Cardiac muscle cell (in vitro differentiated cells and primary cell): ENCODE data around the gene MEGF8. TPM values are rescaled to one million over a fixed set of nuclear protein-coding genes. Genes with fewer than 3 reads are reported as not detected.

ENCODE experiments used
- DNase-seq, 2 donors: peaks; one replicate each; pipeline versions ENCODE4 v3.0.0 to v3.0.0-alpha.2; 2010 to 2017; ENCODE audit warnings: low read depth in 1 of 2, low spot score in 1 of 2
- H3K27ac ChIP-seq: fragments of 200-600 bp; sonication (generic); 2 replicates; pipeline ENCODE4 v1.5.1; 2016
- H3K27me3 ChIP-seq: fragments of 200-600 bp; sonication (generic); 2 replicates; pipeline ENCODE4 v1.6.0; 2016; ENCODE audit warnings: control low read depth
- H3K36me3 ChIP-seq: fragments of 200-600 bp; sonication (generic); 2 replicates; pipeline ENCODE4 v1.5.1; 2016; ENCODE audit warnings: control low read depth
- H3K4me1 ChIP-seq: fragments of 200-600 bp; sonication (generic); 2 replicates; pipeline ENCODE4 v1.8.1; 2017; ENCODE audit warnings: low read depth, mild to moderate bottlenecking, mixed run types
- H3K4me3 ChIP-seq: fragments of 200-600 bp; sonication (generic); 2 replicates; pipeline ENCODE4 v1.5.1; 2016; ENCODE audit warnings: mild to moderate bottlenecking
- H3K9me3 ChIP-seq: fragments of 200-600 bp; sonication (generic); 2 replicates; pipeline ENCODE4 v1.5.1; 2017; ENCODE audit warnings: low read depth, mild to moderate bottlenecking, control low read depth
- polyA plus RNA-seq: library from polyadenylated mRNA; unstranded; fragments of >200 nt; fragmentation: Nextera tagmentation; extraction: Ambion mirVana; gene quantifications from 2 replicates; pipeline ENCODE4 v1.2.1, GENCODE V29; 2016
- total RNA-seq: library from RNA; depleted of rRNA; stranded (reverse); fragments of >200 nt; gene quantifications from 2 replicates; pipeline ENCODE4 v1.2.3, GENCODE V29; 2016
- TF ChIP-seq, protein P1 (sequence below): IDR thresholded peaks from 2 replicates; pipeline ENCODE4 v1.5.1; 2012; ENCODE audit warnings: low read depth, mild to moderate bottlenecking, low read length

Gene MEGF8
- total and polyA plus RNA-seq, 2 experiments from 2014 or later: 23.9 to 102 TPM

DNA sequence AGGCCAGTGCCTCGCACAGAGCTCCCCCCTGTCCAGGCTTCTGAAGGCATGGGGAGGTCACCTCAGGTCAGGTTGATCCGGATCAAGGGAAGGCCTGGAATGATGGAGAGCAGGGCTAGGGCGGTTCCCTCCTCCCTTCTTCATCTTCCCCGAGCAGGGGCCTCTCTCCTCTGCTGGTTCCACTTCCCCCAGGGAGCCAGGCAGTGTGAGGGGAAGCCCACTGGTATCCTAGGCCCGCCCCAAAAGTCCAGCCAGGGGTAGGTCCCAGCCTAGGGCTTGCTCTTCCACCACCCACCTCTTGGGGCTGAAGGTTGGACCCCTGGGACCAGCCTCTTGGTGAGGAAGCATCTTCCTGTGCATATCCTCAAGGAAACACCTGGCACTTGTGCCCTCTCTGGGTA, 39.9 kb upstream of the MEGF8 start:
- H3K27ac ChIP-seq: no peak overlapping the region
- H3K4me3 ChIP-seq: peak overlapping the region; percentile 82
- TF ChIP-seq, protein P1, sequence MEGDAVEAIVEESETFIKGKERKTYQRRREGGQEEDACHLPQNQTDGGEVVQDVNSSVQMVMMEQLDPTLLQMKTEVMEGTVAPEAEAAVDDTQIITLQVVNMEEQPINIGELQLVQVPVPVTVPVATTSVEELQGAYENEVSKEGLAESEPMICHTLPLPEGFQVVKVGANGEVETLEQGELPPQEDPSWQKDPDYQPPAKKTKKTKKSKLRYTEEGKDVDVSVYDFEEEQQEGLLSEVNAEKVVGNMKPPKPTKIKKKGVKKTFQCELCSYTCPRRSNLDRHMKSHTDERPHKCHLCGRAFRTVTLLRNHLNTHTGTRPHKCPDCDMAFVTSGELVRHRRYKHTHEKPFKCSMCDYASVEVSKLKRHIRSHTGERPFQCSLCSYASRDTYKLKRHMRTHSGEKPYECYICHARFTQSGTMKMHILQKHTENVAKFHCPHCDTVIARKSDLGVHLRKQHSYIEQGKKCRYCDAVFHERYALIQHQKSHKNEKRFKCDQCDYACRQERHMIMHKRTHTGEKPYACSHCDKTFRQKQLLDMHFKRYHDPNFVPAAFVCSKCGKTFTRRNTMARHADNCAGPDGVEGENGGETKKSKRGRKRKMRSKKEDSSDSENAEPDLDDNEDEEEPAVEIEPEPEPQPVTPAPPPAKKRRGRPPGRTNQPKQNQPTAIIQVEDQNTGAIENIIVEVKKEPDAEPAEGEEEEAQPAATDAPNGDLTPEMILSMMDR: no peak
- peaks cover 27% of the 10 kb centered on the region for H3K36me3 ChIP-seq
- DNase-seq: no peak
- no peaks in the 10 kb centered on the region for H3K9me3 ChIP-seq
- H3K27me3 ChIP-seq: no peaks in the 10 kb centered on the region
- H3K4me1 ChIP-seq: peaks cover 31% of the 10 kb centered on the region

DNA sequence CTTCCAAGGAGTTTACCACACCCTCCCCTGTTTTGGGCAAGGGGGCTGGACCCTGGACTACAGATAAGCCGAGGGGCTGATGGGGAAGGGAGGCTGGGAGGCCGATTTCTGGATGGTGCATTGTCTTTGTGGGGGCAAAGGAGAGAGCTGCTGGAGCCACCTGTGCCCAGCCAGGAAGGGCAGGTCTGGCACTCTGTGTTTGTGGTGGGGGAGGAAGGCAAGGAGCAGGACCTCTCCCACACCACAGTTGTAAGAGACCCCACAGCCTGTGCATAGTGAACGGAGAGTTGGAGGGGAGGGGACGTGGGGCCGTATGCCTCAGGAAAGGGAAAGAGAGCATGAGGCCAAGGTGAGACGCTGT, 39.5 kb upstream of the MEGF8 start:
- peaks cover 31% of the 10 kb centered on the region for H3K4me1 ChIP-seq
- H3K27ac ChIP-seq: no peak overlapping the region
- DNase-seq: no peak
- TF ChIP-seq, protein P1: no peak
- no peaks in the 10 kb centered on the region for H3K27me3 ChIP-seq
- H3K4me3 ChIP-seq: no peak overlapping the region
- H3K36me3 ChIP-seq: peaks cover 32% of the 10 kb centered on the region
- H3K9me3 ChIP-seq: no peaks in the 10 kb centered on the region

DNA sequence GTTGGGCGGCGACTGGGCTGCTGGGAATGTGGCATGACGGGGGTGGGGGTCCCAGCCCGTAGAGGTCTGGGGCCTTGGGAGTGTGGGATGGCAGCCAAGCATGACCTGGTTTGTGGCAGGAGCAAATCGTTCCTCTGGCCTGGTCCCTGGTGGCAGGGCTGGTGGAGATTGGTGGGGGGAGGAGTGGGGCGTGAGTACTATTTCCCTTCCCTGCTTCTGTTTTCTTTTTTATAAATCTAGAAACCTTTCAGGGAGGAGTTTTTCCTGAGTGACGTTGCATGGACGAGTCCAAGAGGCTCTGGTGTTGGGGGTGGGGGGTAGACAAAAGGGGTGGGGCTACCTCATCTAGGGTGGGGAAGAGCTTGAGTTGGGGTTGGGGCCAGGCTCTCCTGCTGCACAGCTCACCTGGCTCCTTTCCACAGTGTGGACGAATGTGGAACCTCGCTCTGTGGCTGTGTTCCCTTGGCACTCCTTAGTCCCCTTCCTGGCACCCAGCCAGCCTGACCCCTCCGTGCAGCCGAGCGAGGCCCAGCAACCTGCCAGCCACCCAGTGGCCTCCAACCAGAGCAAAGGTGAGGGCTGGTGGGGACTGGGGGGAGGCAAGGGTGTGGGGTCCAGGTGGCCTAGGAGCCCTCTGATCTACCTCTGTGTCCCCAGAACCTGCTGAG, 39.0 kb upstream of the MEGF8 start:
- H3K36me3 ChIP-seq: peaks cover 32% of the 10 kb centered on the region
- no peaks in the 10 kb centered on the region for H3K27me3 ChIP-seq
- TF ChIP-seq, protein P1: no peak
- H3K4me1 ChIP-seq: peaks cover 26% of the 10 kb centered on the region
- no peaks in the 10 kb centered on the region for H3K9me3 ChIP-seq
- H3K4me3 ChIP-seq: no peak overlapping the region
- no peak overlapping the region for H3K27ac ChIP-seq
- DNase-seq: peak in 1 of 2 donors; percentile 61

DNA sequence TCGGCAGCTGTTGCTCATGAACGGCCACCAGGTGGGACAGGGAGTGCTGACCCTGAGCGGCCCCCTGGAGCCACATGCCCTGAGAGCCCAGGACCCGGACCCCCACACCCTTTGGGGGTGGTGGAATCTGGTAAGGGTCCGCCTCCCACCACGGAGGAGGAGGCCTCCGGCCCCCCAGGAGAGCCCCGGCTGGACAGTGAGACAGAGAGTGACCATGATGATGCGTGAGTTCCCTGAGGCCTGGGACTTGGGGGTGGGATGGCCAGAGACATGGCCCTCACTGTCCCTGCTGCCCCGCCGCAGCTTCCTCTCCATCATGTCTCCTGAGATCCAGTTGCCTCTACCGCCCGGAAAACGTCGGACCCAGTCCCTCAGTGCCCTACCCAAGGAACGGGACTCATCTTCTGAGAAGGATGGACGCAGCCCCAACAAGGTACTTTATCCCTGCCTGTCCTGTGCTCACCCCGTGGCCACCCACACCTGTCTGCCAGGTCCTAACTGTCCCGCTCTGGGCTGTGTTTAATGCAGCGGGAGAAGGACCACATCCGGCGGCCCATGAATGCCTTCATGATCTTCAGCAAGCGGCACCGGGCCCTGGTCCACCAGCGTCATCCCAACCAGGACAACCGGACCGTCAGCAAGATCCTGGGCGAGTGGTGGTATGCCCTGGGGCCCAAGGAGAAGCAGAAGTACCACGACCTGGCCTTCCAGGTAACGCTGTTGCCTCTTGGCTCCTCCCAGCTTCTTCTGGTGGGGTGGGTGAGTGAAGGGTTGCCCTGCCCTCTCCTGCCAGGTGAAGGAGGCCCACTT, 38.2 kb upstream of the MEGF8 start:
- H3K36me3 ChIP-seq: peaks cover 37% of the 10 kb centered on the region
- no peak for DNase-seq

DNA sequence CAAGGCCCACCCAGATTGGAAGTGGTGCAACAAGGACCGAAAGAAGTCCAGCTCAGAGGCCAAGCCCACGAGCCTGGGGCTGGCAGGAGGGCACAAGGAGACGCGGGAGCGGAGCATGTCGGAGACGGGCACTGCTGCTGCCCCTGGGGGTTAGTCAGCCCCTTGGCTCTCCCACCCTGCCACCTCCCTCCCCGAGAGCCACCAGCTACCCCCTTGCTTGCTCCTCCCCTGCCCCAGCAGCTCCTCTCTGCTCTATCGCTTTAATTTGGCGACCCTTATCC, 37.7 kb upstream of the MEGF8 start:
- TF ChIP-seq, protein P1: no peak
- H3K36me3 ChIP-seq: peaks cover 38% of the 10 kb centered on the region
- peaks cover 13% of the 10 kb centered on the region for H3K4me1 ChIP-seq
- DNase-seq: no peak
- H3K9me3 ChIP-seq: no peaks in the 10 kb centered on the region
- H3K4me3 ChIP-seq: no peak overlapping the region
- no peaks in the 10 kb centered on the region for H3K27me3 ChIP-seq
- H3K27ac ChIP-seq: no peak overlapping the region

More for the DNA sequence above, 38.2 kb upstream of the MEGF8 start:
- Histone ChIP-seq H3K27ac (no peak overlapping the region), H3K4me3 (no peak overlapping the region), H3K4me1 (peaks cover 19% of the 10 kb centered on the region), H3K27me3 (no peaks in the 10 kb centered on the region), H3K9me3 (no peaks in the 10 kb centered on the region)
- TF ChIP-seq, protein P1: no peak
